CD4-positive, alpha-beta memory T cell (primary cell): Measurements from ENCODE around the gene PRPSAP2. TPM values are rescaled to one million over a fixed set of nuclear protein-coding genes. Genes with fewer than 3 reads are reported as not detected.
A peak's percentile ranks its signal among the peaks of the same experiment; 100 is the strongest.
"Not testable (repeated sequence)": the region's sequence is repeated elsewhere in the genome, so short reads cannot be mapped to it uniquely, and the experiment has no call there.

Source experiments
- CTCF ChIA-PET: fragments of 350-600 bp; sonication (Branson Sonifier 250); formaldehyde crosslinking; loops from one replicate; lab custom pipeline; 2021; ENCODE audit warnings: inconsistent platforms; ENCODE audit not compliant: partially characterized antibody; lab: Charles Lee
- POLR2A ChIA-PET: fragments of 350-600 bp; sonication (Branson Sonifier 250); formaldehyde crosslinking; loops from one replicate; lab custom pipeline; 2021; ENCODE audit not compliant: partially characterized antibody; lab: Charles Lee
- DNase-seq, 5 donors: peaks; one replicate each; pipeline versions ENCODE4 v3.0.0 to v3.0.0-alpha.2; 2020 to 2022; ENCODE audit warnings: mixed read lengths in 1 of 5
- H3K27ac ChIP-seq: one replicate; pipeline ENCODE4 v1.7.0; 2013; ENCODE audit warnings: low read depth, low read length
- H3K27me3 ChIP-seq: 2 replicates; pipeline ENCODE4 v1.7.0; 2013; ENCODE audit warnings: mild to moderate bottlenecking, low read length, moderate library complexity; ENCODE audit not compliant: insufficient read depth
- H3K36me3 ChIP-seq: 2 replicates; pipeline ENCODE4 v1.7.0; 2013; ENCODE audit warnings: mild to moderate bottlenecking, low read length, moderate library complexity; ENCODE audit not compliant: insufficient read depth
- H3K4me1 ChIP-seq: 2 replicates; pipeline ENCODE4 v1.7.0; 2013; ENCODE audit warnings: mild to moderate bottlenecking, low read length, moderate library complexity; ENCODE audit not compliant: insufficient read depth
- H3K4me3 ChIP-seq, 2 donors: one replicate each; pipeline ENCODE4 v1.7.0; 2013; ENCODE audit warnings: low read length in 2 of 2, mild to moderate bottlenecking in 1 of 2
- H3K9me3 ChIP-seq, 2 donors: one replicate each; pipeline ENCODE4 v1.7.0; 2013; ENCODE audit warnings: low read length in 2 of 2, control low read depth in 1 of 2; ENCODE audit not compliant: control insufficient read depth in 1 of 2
- H3K27ac Mint-ChIP-seq, 7 donors: one replicate each; pipeline ENCODE4 v1.8.0; 2020 to 2021; ENCODE audit warnings: mixed read lengths in 7 of 7, mild to moderate bottlenecking in 6 of 7, inconsistent platforms in 3 of 7, moderate library complexity in 3 of 7
- H3K27me3 Mint-ChIP-seq, 2 donors: one replicate each; pipeline ENCODE4 v1.8.0; 2020 to 2021; ENCODE audit warnings: mixed read lengths in 2 of 2
- H3K36me3 Mint-ChIP-seq, 2 donors: one replicate each; pipeline ENCODE4 v1.8.0; 2020 to 2021; ENCODE audit warnings: mixed read lengths in 2 of 2, inconsistent platforms in 1 of 2, mild to moderate bottlenecking in 1 of 2
- H3K4me1 Mint-ChIP-seq, 4 donors: one replicate each; pipeline ENCODE4 v1.8.0; 2020 to 2021; ENCODE audit warnings: mixed read lengths in 4 of 4, mild to moderate bottlenecking in 1 of 4
- H3K4me3 Mint-ChIP-seq, 8 donors: one replicate each; pipeline ENCODE4 v1.8.0; 2020 to 2021; ENCODE audit warnings: mixed read lengths in 8 of 8, mild to moderate bottlenecking in 7 of 8, moderate library complexity in 6 of 8, inconsistent platforms in 3 of 8
- H3K9me3 Mint-ChIP-seq, 8 donors: one replicate each; pipeline ENCODE4 v1.8.0; 2020 to 2021; ENCODE audit warnings: mixed read lengths in 8 of 8, mild to moderate bottlenecking in 5 of 8, inconsistent platforms in 3 of 8, moderate library complexity in 1 of 8
- intact Hi-C: fragments of 100-400 bp; cut with micrococcal nuclease; formaldehyde crosslinking; loops from one replicate; pipeline ENCODE4 v1.15.1; 2023
- polyA plus RNA-seq, 2 donors: library from polyadenylated mRNA; unstranded; fragments of 300-500 nt; fragmentation: Illumina TruSeq; gene quantifications; one replicate each; pipeline ENCODE4 v1.2.3, GENCODE V29; 2021
- total RNA-seq, 2 experiments: library from RNA; stranded (reverse); gene quantifications; one replicate each; pipeline ENCODE4 v1.2.3, GENCODE V29; 2021

The PRPSAP2 gene
- total and polyA plus RNA-seq, 4 experiments from 2014 or later: 32.3 to 55.6 (median 49.3) TPM

GRCh38 chr17:18921912-18922451, 64.1 kb downstream of the PRPSAP2 start:
- peak overlapping the region in 4 of 7 donors; percentile 13 to 74 (median 64) for H3K27ac Mint-ChIP-seq
- Histone ChIP-seq H3K36me3 (peaks cover 9% of the 10 kb centered on the region), H3K4me1 (peaks cover 59% of the 10 kb centered on the region), H3K4me3 (no peak overlapping the region), H3K27me3 (no peaks in the 10 kb centered on the region), H3K27ac (no peak overlapping the region), H3K9me3 (no peaks in the 10 kb centered on the region)
- peak overlapping the region in 5 of 8 donors; percentile 3 to 65 (median 57) for H3K4me3 Mint-ChIP-seq
- intact Hi-C loops: no loop called here
- H3K36me3 Mint-ChIP-seq: peaks cover 21% of the 10 kb centered on the region in 2 donors
- CTCF ChIA-PET: no interaction called here
- H3K27me3 Mint-ChIP-seq: no peaks in the 10 kb centered on the region
- DNase-seq: no peak
- H3K9me3 Mint-ChIP-seq: no peaks in the 10 kb centered on the region
- POLR2A ChIA-PET: no interaction called here
- peaks cover 39 to 70% (median 54%) of the 10 kb centered on the region in 4 donors for H3K4me1 Mint-ChIP-seq

- Mint-ChIP-seq H3K4me1 (peaks cover 36 to 68% (median 51%) of the 10 kb centered on the region in 4 donors), H3K36me3 (peaks cover 18 to 21% of the 10 kb centered on the region in 2 donors)
- H3K9me3 Mint-ChIP-seq, H3K4me3 Mint-ChIP-seq, H3K27me3 ChIP-seq, H3K27me3 Mint-ChIP-seq, intact Hi-C loops, H3K36me3 ChIP-seq, H3K9me3 ChIP-seq, H3K27ac ChIP-seq, H3K4me3 ChIP-seq, POLR2A ChIA-PET, DNase-seq, H3K27ac Mint-ChIP-seq: not testable (repeated sequence)
- CTCF ChIA-PET: interaction anchor here (1.5 kb wide), 1 partner anchor 39 kb away, joined by 6 read pairs; no protein-coding TSS in a partner anchor
- H3K4me1 ChIP-seq: peaks cover 61% of the 10 kb centered on the region
These were observed 64.7 kb downstream of the PRPSAP2 start for GRCh38 chr17:18922596-18922995.

- Mint-ChIP-seq H3K4me1 (peaks cover 24 to 44% (median 34%) of the 10 kb centered on the region in 4 donors), H3K27me3 (no peaks in the 10 kb centered on the region), H3K9me3 (no peaks in the 10 kb centered on the region), H3K36me3 (peaks cover 25 to 27% of the 10 kb centered on the region in 2 donors), H3K27ac (peak overlapping the region in 4 of 7 donors; percentile 15 to 70 (median 42)), H3K4me3 (peak overlapping the region in 5 of 8 donors; percentile 8 to 53 (median 38))
- Histone ChIP-seq H3K9me3 (no peaks in the 10 kb centered on the region), H3K4me1 (peaks cover 53% of the 10 kb centered on the region), H3K36me3 (peaks cover 11% of the 10 kb centered on the region), H3K27ac (no peak overlapping the region), H3K4me3 (no peak overlapping the region), H3K27me3 (no peaks in the 10 kb centered on the region)
- ChIA-PET POLR2A (interaction anchor here (1.4 kb wide), 1 partner anchor 13 kb away, joined by 3 read pairs; no protein-coding TSS in a partner anchor), CTCF (interaction anchor here (1.9 kb wide), 1 partner anchor 36 kb away, joined by 5 read pairs; no protein-coding TSS in a partner anchor)
- intact Hi-C loops: loop anchor here (1.0 kb wide), 1 partner anchor 30 kb away; no protein-coding TSS in a partner anchor
- DNase-seq: peak in 1 of 5 donors; percentile 17
These were observed 67.3 kb downstream of the PRPSAP2 start for GRCh38 chr17:18925187-18925586.

GRCh38 chr17:18928628-18929125, 70.7 kb downstream of the PRPSAP2 start:
- ChIA-PET POLR2A (no interaction called here), CTCF (no interaction called here)
- peaks cover 37% of the 10 kb centered on the region for H3K4me1 ChIP-seq
- Mint-ChIP-seq H3K36me3 (peaks cover 36 to 39% of the 10 kb centered on the region in 2 donors), H3K27ac (no peak overlapping the region), H3K9me3 (no peaks in the 10 kb centered on the region), H3K4me1 (peaks cover 15 to 41% (median 23%) of the 10 kb centered on the region in 4 donors), H3K4me3 (no peak overlapping the region), H3K27me3 (no peaks in the 10 kb centered on the region)
- no peaks in the 10 kb centered on the region for H3K27me3 ChIP-seq
- H3K9me3 ChIP-seq: no peaks in the 10 kb centered on the region
- H3K27ac ChIP-seq: no peak overlapping the region
- peaks cover 22% of the 10 kb centered on the region for H3K36me3 ChIP-seq
- intact Hi-C loops: no loop called here
- DNase-seq: no peak
- no peak overlapping the region for H3K4me3 ChIP-seq

GRCh38 chr17:18932360-18933055, 74.6 kb downstream of the PRPSAP2 start:
- ChIA-PET POLR2A (interaction anchor here (1.2 to 1.3 kb wide), 2 partner anchors 22 to 23 kb away, joined by 3 read pairs; no protein-coding TSS in a partner anchor), CTCF (no interaction called here)
- no peak overlapping the region for H3K27ac ChIP-seq
- peak overlapping the region in 3 of 7 donors; percentile 29 to 46 (median 38) for H3K27ac Mint-ChIP-seq
- peaks cover 13% of the 10 kb centered on the region for H3K4me1 ChIP-seq
- H3K36me3 ChIP-seq: peaks cover 22% of the 10 kb centered on the region
- H3K4me3 Mint-ChIP-seq: no peak overlapping the region
- no peaks in the 10 kb centered on the region for H3K9me3 ChIP-seq
- H3K36me3 Mint-ChIP-seq: peaks cover 25 to 31% of the 10 kb centered on the region in 2 donors
- intact Hi-C loops: no loop called here
- H3K27me3 Mint-ChIP-seq: no peaks in the 10 kb centered on the region
- no peak overlapping the region for H3K4me3 ChIP-seq
- no peaks in the 10 kb centered on the region for H3K27me3 ChIP-seq
- H3K4me1 Mint-ChIP-seq: peaks cover 9 to 25% (median 12%) of the 10 kb centered on the region in 4 donors
- H3K9me3 Mint-ChIP-seq: no peaks in the 10 kb centered on the region
- DNase-seq: peak in 1 of 5 donors; percentile 24

- H3K4me1 ChIP-seq: peaks cover 13% of the 10 kb centered on the region
- ChIA-PET POLR2A (interaction anchor here (0.7 to 1.3 kb wide), 3 partner anchors 21 to 22 kb away, joined by 3 read pairs; no protein-coding TSS in a partner anchor), CTCF (no interaction called here)
- DNase-seq: no peak
- Mint-ChIP-seq H3K36me3 (peaks cover 23 to 29% of the 10 kb centered on the region in 2 donors), H3K27ac (peak overlapping the region in 2 of 7 donors; percentile 29 to 35), H3K4me3 (no peak overlapping the region), H3K9me3 (no peaks in the 10 kb centered on the region), H3K27me3 (no peaks in the 10 kb centered on the region), H3K4me1 (peaks cover 9 to 25% (median 12%) of the 10 kb centered on the region in 4 donors)
- no peaks in the 10 kb centered on the region for H3K27me3 ChIP-seq
- peaks cover 21% of the 10 kb centered on the region for H3K36me3 ChIP-seq
- H3K4me3 ChIP-seq: no peak overlapping the region
- H3K27ac ChIP-seq: no peak overlapping the region
- no peaks in the 10 kb centered on the region for H3K9me3 ChIP-seq
- intact Hi-C loops: no loop called here
These were observed 75.4 kb downstream of the PRPSAP2 start for GRCh38 chr17:18933102-18934058.
